SW480 (cell line): ENCODE measurements around the gene LDLRAD2.

ENCODE experiments used
- DNase-seq: peaks from one replicate; pipeline ENCODE4 v3.0.0-alpha.2; 2016; ENCODE audit warnings: low spot score

The LDLRAD2 gene

DNA sequence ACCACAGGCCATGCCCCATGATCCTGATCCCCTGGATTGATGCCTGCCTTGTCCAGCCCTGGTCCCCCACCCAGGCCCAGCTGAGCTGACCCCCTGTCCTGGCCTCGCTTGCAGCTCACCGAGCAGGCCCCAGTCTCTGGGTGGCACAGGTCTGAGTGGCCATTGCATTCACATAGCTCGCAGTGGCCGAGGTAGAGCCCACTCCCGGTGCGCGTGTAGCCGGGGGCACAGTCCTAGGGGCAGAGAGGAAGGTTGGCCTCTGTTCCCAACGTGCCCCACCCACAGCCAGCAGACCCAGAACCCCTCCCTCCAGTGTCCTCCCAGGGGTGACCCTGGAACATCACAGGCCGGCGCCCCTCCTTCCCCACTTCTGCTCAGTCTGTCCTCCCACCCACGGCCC lies 51.9 kb downstream of the LDLRAD2 start:
- DNase-seq = no peak

DNA sequence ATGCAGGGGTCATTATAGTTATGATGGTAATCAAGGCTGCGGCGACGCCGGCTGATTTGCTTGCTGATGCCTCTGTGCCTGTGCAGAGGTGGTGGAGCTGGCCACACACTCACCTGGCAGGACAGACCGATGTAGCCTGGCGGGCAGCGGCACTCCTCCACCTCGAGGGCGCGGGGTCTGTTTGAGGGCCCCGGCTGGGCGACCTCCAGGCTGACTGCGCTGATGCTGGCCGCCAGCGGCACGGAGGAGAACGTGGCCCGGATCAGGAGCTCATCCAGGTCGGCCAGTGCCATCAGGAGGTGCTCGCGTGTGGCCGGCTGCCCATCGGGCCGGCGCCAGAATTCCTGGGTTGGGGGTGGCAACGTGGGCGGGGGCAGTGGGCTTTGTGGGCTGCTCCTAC lies 52.7 kb downstream of the LDLRAD2 start:
- no peak for DNase-seq

DNA sequence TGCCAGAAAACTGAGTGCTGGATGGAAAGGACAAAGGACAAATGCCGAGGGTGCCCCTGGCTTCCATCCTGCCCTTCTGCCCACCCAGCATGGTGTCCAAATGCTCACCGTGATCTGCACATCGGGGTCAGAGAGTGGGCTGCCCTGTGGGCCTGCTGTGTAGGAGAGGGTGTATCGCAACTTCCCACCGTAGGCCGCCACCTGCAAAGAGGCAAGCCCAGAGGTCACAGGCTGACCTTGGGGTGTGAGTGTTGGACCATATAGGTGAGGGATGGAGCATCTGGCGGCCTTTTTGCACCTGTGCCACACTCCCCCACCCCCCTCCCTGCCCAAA lies 53.5 kb downstream of the LDLRAD2 start:
- DNase-seq = no peak

DNA sequence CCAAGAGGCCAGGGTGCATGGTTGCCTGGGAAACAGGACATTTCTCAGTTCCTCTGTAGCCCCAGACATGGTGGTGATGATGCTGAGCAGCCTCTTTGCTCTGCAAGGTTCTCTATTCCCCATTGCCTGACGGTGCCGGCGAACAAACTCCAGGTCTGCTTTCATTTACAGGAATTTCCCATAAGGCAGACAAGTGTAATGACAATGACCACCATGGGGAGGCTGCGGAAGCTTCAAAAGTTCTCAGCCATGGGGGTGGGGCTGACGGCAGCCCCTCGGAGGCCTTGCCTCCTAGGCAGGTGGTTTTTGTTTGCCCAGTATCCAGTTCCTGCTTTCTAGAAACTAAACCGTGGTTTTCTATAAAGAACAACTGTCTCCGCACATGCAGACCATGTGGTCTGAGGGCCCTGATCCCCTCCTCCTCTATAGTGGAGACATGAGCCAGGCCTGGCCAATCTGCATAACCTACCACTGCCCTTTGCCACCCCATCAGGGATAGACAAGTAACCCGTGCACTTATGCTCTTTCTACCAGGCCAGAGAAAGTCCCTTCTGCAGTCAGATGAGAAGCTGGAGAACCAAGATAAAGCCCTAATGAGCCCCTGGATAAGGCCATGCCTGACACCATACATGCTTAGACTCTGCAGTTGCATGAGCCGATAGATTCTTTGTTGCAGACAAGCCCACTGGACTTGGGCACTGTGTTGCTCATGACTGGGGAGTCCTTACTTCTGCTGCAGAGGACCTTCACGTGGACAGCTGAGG lies 54.1 kb downstream of the LDLRAD2 start:
- DNase-seq = peak; percentile 17

DNA sequence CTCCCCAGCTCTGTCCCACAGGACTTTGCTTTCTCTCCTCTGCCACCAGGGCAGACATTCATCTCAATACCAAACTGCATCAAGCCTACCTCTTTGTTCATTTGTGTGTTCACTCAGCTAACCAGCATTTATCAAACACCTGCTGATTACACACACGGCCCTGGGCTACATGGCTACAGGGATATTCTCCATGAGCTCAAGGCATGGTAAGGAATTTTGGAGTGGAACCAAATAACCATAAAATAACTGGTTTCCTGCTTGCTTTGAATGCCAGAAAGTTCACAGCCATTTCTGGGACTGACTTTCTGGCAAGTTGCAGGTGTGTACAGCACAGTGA lies 54.6 kb downstream of the LDLRAD2 start:
- DNase-seq = no peak

DNA sequence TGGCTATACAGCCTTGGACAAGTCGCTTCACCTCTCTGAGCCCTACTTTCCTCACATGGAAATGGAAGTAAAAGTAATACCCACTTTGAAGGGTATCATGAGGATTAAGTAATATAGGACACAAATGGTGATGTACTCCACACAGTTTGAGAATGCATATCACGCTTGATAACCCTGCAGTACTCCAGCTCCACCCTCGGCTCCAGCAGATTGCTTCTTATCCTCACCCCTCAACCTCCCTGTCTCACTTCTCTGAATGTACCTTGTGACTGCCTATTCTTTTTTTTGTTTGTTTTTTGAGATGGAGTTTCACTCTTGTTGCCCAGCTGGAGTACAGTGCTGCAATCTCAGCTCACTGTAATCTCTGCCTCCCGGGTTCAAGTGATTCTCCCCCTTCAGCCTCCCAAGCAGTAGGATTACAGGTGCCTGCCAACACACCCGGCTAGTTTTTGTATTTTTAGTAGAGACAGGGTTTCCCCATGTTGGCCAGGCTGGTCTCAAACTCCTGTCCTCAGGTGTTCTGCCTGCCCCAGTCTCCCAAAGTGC lies 55.5 kb downstream of the LDLRAD2 start:
- no peak for DNase-seq

DNA sequence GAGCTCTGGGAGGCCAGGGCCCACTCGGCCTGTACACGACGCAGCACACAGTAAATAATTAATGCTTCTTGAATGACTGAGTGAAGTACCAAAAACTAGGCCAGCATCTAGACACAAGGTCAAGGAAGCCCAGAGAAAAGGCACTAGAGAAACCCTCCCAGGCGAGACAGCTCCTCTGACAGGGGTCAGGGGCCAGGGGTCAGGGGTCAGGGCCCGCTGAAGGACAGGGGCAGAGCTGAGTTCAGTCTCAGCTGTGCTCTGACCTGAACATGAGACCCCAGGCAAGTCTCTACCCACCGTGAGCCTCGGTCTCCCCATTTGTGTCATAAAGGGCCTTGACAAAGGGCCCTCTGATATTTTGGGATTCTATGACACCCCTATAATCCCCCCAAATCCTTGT lies 56.4 kb downstream of the LDLRAD2 start:
- no peak for DNase-seq

DNA sequence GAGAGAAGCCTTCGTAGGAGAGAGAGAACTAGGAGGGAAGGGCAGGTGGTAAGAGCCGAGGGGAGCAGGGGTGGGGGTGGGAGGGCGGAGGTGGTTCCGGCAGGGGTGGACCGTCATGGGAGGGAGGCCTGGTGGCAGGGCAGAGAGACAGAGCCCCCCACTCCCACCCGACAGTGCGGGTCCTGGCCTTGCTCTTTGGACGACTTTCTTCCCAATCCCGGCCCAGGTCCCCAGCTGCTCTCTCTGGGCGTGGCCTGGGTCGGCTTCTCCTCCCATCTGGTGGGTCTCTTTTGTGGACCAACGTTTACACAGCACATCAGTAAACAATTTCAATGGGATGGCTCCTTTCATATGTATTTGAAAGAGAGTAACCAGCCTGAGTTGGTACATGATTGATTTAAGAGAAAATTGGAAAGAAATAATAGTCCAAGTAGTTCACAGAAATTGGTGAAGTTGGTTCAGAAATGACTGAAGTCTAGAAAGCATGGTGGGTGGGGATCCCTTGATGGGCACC lies 56.9 kb downstream of the LDLRAD2 start:
- no peak for DNase-seq

DNA sequence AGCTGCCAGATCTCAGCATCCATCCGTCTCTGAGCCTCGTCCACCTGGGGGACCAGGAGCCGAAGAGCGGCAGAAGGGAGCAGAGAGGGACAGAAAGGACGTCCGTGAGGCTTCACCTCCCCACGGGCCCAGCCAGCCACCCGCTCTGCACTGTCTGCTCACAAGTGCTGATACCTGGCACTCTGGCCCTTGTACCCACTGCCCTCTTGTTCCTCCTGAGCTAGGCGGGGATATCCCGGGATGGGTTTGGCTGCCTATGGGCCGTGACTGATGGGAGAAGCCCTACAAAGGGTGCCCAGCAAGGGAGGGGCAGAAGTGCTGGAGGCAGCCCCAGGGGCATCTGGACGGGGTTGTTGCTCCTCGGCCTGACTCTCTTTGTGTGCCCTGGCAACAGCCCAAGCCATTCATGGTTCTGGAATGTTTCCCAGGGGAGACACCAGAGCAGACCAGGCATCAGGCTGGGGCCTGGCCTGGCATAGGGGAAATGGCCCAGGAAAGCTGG lies 57.6 kb downstream of the LDLRAD2 start:
- DNase-seq = peak; percentile 54

DNA sequence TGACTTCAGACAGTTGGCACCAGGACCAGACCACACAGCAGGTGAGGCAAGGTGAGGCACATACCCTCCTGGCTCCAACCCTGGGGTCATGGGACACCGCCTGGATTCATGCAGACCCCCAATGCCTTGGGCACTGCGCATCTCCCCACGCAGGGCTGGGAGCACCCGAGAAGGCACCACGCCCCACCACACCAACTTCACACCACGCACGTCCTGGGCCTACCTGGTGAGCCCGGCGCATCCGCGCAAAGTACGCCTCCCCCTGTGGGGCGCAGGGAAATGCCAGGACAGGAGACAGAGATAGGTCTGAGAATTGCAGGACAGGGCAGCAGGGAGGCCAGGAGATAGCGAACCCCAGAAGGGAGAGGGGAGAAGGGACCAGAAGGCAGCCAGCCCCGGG lies 58.5 kb downstream of the LDLRAD2 start:
- DNase-seq = no peak

DNA sequence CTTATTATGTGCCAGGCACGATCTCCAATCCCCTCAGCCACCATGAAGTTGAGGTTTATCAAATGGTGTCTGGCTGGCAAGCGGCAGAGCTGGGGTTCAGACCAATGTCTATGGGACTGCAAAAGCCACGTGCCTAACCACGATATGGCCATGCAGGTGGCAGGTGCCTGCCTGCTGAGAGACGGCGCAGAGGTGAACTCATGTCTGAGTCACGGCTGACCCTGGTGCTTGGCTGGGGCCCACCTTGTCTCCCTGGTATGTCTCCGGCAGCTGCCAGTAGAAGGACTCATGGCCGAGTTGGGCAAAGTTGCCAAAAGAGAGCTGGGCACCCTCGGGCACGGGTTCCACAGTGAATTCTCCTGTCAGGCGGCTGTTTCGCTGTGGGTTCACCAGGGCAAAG lies 59.9 kb downstream of the LDLRAD2 start:
- DNase-seq = peak; percentile 66

DNA sequence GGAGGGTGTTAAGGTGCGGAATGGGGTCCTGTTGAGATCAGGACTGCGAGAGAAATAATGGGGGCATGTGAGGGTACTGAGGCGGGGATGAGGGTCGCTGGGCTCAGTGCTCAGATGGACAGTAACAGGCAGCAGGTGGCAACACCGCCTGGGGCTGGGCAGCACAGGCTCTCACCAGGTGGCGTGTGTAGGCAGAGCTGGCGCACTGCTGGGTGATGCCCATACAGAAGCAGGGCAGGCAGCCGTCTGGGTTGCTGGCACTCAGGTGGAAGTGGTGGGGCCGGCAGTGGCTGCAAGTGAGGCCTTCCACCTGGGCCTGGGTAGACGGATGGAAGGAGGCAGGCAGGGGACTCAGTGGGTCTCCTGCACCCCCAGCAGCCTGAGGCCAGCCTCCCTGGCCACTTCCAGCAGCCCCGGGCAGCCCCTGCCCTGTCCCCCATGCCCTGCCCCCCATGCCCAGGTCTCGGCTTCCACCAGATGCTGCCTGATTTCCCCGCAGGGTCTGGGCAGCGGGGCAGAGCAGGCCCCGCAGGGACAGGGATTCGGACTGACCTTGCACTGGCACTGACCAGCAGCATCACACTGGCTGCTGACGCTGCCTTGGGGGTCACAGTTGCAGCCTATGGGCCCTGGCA lies 60.5 kb downstream of the LDLRAD2 start:
- no peak for DNase-seq

DNA sequence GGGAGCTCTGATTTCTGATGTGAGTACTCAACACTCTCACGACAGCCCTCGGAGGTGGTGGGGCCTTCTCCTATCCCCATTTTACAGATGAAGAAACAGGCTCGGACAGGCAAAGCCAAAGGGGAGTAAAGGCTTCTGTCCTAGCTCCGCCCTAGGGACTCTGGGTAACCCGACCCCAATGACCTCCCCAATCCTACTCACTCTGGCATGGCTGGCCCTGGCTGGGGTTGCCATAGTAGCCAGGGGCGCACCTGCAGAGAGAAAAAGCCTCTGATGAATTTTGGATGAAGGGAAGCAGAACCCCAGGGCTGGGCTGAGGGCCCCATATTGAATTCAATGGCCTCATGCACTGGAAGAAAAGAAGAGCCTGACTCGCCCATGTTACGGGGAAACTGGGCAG lies 61.1 kb downstream of the LDLRAD2 start:
- DNase-seq = no peak

DNA sequence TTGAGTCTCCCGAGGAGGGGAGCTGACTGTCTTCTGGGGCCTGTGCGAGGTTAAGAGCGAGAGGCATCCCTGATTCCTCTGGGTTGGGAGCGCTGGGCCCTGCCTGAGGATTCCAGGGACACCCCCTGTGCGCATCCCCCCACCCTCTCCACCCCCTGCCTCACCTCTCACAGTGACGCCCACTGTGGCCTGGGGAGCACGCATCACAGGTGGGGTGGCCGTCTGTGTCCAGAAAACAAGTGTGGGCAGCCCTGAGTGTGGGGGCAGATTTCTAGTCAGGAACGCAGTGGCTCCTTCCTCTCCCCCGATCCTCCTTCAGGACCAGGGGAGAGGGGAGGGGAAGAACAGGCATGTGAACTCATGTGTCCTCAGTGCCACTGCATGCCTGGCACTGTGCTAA lies 61.7 kb downstream of the LDLRAD2 start:
- DNase-seq = no peak

DNA sequence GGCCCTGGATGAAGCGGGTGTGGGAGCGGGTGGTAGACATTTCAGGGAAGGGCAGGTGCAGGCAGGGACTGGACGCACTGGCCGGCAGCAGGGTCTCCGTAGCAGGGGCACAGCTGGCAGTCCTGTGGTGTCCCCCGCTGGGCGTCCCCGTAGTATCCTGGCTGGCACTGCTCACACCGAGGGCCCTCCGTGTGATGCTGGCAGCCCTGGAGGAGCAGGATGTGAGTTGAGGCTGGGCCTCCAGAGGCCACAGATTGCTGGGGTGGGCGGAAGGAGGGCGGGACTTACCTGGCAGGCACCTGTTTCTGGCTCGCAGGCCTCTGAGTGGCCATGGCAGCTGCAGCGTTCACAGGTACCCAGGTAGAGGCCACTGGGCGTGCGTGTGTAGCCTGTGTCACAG lies 62.3 kb downstream of the LDLRAD2 start:
- DNase-seq = no peak
